Transverse colon (tissue), 4 donors: ENCODE data around the gene ETDC. TPM values are rescaled to one million over a fixed set of nuclear protein-coding genes. Genes with fewer than 3 reads are reported as not detected.

Source experiments
- DNase-seq: peaks from one replicate; pipeline ENCODE4 v3.0.0-alpha.2; 2019
- H3K27ac ChIP-seq, 4 donors: fragments of 200-600 bp; sonication (generic); 2 replicates each; pipeline ENCODE4 v1.5.1; 2016 to 2018; ENCODE audit warnings: inconsistent platforms in 4 of 4
- H3K27me3 ChIP-seq: fragments of 200-600 bp; sonication (generic); 2 replicates; pipeline ENCODE4 v1.5.1; 2017; ENCODE audit warnings: inconsistent platforms
- H3K36me3 ChIP-seq, 4 donors: fragments of 200-600 bp; sonication (generic); 2 replicates each; pipeline ENCODE4 v1.5.1; 2017 to 2019; ENCODE audit warnings: inconsistent platforms in 4 of 4
- H3K4me1 ChIP-seq, 4 donors: fragments of 200-600 bp; sonication (generic); 2 replicates each; pipeline ENCODE4 v1.5.1; 2017 to 2020; ENCODE audit warnings: inconsistent platforms in 4 of 4
- H3K4me3 ChIP-seq, 4 donors: fragments of 200-600 bp; sonication (generic); 1 replicate in 1 of 4; 2 replicates in 3 of 4; pipeline versions ENCODE4 v1.5.1 to v1.6.1; 2017 to 2019; ENCODE audit warnings: inconsistent platforms in 4 of 4
- H3K9me3 ChIP-seq, 2 donors: fragments of 200-600 bp; sonication (generic); 2 replicates each; pipeline ENCODE4 v1.5.1; 2017 to 2019; ENCODE audit warnings: inconsistent platforms in 2 of 2
- EP300 ChIP-seq: sonication (generic); formaldehyde crosslinking; IDR thresholded peaks from one replicate; pipeline ENCODE4 v1.6.1; 2017; ENCODE audit warnings: antibody characterized with exemption, low read depth
- POLR2A ChIP-seq: fragments of 450-650 bp; IDR thresholded peaks from one replicate; pipeline ENCODE4 v1.6.1; 2016; ENCODE audit warnings: antibody characterized with exemption, mild to moderate bottlenecking, moderate library complexity
- POLR2AphosphoS5 ChIP-seq, 3 donors: sonication (generic); formaldehyde crosslinking; IDR thresholded peaks; one replicate each; pipeline ENCODE4 v1.6.1; 2016; ENCODE audit warnings: antibody characterized with exemption in 3 of 3
- WGBS, 2 donors: methylation state at CpG; one replicate each; pipeline ENCODE4 v1.1.5; 2018; ENCODE audit warnings: low coverage in 1 of 2; 5-methylcytosine and 5-hydroxymethylcytosine counted together
- in situ Hi-C, 4 donors: fragments of 200-750 bp; cut with MboI; loops; one replicate each; pipeline versions ENCODE4 v1.15.0 to v1.15.1; 2017; ENCODE audit warnings: low sequenced_read_pairs in 3 of 4, low pct_ligation_motif_present in 1 of 4, low pct_unique_long_range_greater_than_20kb in 1 of 4
- intact Hi-C: fragments of 100-400 bp; cut with DNase I; formaldehyde crosslinking; loops from one replicate; pipeline ENCODE4 v1.15.1; 2023; ENCODE audit warnings: low total_unique reads
- total RNA-seq, 4 donors: library from RNA; depleted of rRNA; stranded (reverse); fragments of >200 nt; gene quantifications; one replicate each; pipeline ENCODE4 v1.1.0, GENCODE V29; 2016
- TF ChIP-seq, protein P1 (sequence below), 5 experiments: fragments of 200-600 bp in 3 of 5; fragments of 450-650 bp in 2 of 5; sonication (generic) in 3 of 5; IDR thresholded peaks; 1 replicate in 2 of 5; 2 replicates in 3 of 5; pipeline ENCODE4 v1.5.1; 2016 to 2017; ENCODE audit warnings: antibody characterized with exemption in 5 of 5, inconsistent platforms in 3 of 5, mild to moderate bottlenecking in 2 of 5, moderate library complexity in 1 of 5

The ETDC gene
- total RNA-seq, 4 donors from 2014 or later = not detected

DNA sequence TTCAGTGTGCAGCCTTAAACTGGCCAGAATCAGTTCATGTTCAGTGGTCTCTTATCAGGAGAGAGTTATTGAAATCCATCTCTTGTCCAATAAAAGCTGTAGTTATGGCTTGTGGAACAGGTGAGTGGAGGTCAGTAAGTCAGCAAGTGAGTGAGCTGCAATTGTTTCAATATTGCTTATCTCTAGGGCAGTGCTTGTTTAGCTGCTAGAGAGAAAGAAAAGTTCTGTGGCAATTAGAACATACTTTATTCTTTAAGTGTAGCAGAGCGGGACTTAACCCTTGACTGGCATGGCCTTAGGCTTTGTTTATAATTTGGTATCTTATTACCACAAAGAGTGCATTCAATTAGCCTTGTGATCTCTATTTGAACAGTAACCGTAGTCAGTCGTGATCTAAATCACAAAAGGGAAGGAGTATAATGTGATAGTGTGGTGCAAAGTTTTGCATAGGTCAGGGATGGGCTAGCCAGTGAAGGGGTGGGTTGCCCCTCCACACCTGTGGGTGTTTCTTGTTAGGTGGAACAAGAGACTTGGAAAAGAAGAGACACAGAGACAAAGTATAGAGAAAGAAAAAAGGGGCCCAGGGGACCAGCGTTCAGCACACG is 6.9 kb upstream of the ETDC start:
- no peak overlapping the region for H3K27ac ChIP-seq
- DNase-seq = no peak
- 69 to 92% methylated on average over 2 to 5 of the region's 5 CpGs for WGBS, 2 donors

DNA sequence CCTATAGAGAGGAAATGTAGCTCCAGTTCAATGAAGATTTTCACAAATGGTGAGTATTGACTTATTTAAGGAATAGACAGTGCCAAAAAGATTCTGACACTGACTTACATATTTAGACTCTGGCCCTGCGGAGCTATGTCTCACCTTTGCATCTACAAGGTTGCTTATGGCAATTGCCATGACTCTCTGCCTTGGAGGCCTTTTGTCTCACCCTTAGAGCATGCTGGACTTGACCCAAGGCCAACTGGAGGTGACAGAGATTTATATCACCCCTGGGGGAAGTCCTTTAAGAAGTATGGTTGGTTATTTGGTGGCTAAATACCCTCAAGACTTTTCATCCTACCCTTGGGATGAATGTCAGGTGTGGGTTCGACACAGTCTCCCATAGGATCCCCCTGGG is 4.5 kb upstream of the ETDC start:
- Histone ChIP-seq H3K9me3 (no peaks in the 10 kb centered on the region), H3K4me3 (no peak overlapping the region), H3K4me1 (no peaks in the 10 kb centered on the region), H3K36me3 (no peaks in the 10 kb centered on the region), H3K27me3 (no peaks in the 10 kb centered on the region), H3K27ac (no peak overlapping the region)
- 84% methylated on average over 2 of the region's 2 CpGs; no CpG with 5 or more reads in 1 of the 2 donors for WGBS, 2 donors
- intact Hi-C loops (no loop called here), in situ Hi-C loops (no loop called here)
- DNase-seq = no peak
- no peak for TF ChIP-seq EP300
- TF ChIP-seq, protein P1, sequence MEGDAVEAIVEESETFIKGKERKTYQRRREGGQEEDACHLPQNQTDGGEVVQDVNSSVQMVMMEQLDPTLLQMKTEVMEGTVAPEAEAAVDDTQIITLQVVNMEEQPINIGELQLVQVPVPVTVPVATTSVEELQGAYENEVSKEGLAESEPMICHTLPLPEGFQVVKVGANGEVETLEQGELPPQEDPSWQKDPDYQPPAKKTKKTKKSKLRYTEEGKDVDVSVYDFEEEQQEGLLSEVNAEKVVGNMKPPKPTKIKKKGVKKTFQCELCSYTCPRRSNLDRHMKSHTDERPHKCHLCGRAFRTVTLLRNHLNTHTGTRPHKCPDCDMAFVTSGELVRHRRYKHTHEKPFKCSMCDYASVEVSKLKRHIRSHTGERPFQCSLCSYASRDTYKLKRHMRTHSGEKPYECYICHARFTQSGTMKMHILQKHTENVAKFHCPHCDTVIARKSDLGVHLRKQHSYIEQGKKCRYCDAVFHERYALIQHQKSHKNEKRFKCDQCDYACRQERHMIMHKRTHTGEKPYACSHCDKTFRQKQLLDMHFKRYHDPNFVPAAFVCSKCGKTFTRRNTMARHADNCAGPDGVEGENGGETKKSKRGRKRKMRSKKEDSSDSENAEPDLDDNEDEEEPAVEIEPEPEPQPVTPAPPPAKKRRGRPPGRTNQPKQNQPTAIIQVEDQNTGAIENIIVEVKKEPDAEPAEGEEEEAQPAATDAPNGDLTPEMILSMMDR (IDR thresholded peaks at IDR 0.05) = no peak
- no peak for TF ChIP-seq POLR2A
- no peak for TF ChIP-seq POLR2AphosphoS5 (IDR thresholded peaks at IDR 0.05)

More for the DNA sequence above, 6.9 kb upstream of the ETDC start:
- TF ChIP-seq EP300 (no peak), POLR2A (no peak), POLR2AphosphoS5 (IDR thresholded peaks at IDR 0.05) (no peak)
- TF ChIP-seq, protein P1 (IDR thresholded peaks at IDR 0.05) = no peak
- Histone ChIP-seq H3K27me3 (no peaks in the 10 kb centered on the region), H3K36me3 (no peaks in the 10 kb centered on the region), H3K4me1 (no peaks in the 10 kb centered on the region), H3K4me3 (no peak overlapping the region), H3K9me3 (no peaks in the 10 kb centered on the region)
- intact Hi-C loops = no loop called here
- in situ Hi-C loops = no loop called here

DNA sequence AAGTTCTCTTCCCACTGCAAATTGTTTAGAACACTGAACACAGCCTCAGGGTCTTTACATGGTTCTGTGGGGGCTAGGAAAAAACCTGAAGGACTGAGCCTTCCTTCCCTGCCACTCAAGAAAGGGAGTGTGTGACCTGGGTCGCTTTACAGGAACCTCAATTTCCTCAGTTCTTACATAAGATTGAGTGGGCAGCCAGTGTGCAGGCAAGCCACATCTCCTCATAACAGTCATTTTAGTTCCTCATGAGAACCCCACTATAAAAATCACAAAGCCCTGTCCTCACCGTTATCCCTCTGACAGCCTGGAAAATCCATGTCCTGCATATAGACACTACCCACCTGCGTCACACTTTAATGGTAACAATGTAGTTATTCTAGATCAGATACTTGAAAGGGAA is 2.1 kb upstream of the ETDC start:
- in situ Hi-C loops = no loop called here
- TF ChIP-seq POLR2AphosphoS5 (IDR thresholded peaks at IDR 0.05) (no peak), EP300 (no peak)
- Histone ChIP-seq H3K36me3 (no peaks in the 10 kb centered on the region), H3K27ac (no peak overlapping the region), H3K4me3 (no peak overlapping the region), H3K4me1 (no peaks in the 10 kb centered on the region), H3K9me3 (no peaks in the 10 kb centered on the region), H3K27me3 (no peaks in the 10 kb centered on the region)
- intact Hi-C loops = no loop called here
- 83% methylated on average over 3 of the region's 3 CpGs; no CpG with 5 or more reads in 1 of the 2 donors for WGBS, 2 donors
- DNase-seq = no peak

DNA sequence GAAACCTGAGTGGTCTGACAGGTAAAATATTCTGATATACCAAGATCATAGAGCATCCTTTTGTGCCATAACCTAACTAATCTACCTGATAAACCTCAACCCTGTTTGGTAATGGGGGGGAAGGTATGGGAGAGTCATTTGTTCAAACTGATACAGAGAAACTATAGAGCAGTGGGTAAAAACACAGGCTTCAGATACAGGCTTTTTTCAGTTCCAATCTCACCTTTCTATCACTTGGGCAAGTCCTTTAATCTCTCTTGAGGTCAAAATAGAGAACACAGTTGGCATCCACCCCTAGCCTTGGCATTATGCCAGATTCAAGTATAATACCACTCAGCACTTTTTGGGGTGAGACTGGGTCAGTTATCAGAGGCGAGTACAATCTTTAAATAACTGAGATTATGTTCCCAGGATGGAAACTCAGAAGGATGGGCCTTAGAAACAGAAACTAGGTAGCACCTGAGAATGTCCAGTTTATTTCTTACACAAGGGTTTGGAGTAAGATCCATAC is 880 bp upstream of the ETDC start:
- TF ChIP-seq, protein P1 (IDR thresholded peaks at IDR 0.05) = no peak
- TF ChIP-seq POLR2A = no peak
- TF ChIP-seq POLR2AphosphoS5 (IDR thresholded peaks at IDR 0.05) = no peak
- no peak for TF ChIP-seq EP300
- H3K4me3 ChIP-seq = no peak overlapping the region
- no peaks in the 10 kb centered on the region for H3K27me3 ChIP-seq

More for the DNA sequence above, 880 bp upstream of the ETDC start:
- H3K9me3 ChIP-seq = no peaks in the 10 kb centered on the region
- intact Hi-C loops (no loop called here), in situ Hi-C loops (no loop called here)
- H3K4me1 ChIP-seq = no peaks in the 10 kb centered on the region
- DNase-seq = no peak
- WGBS, 2 donors = 62% methylated on average over 1 of the region's 1 CpG; no CpG with 5 or more reads in 1 of the 2 donors
- H3K36me3 ChIP-seq = no peaks in the 10 kb centered on the region
- no peak overlapping the region for H3K27ac ChIP-seq
